SK-N-SH (cell line): ENCODE results near the gene MTR. TPM values are rescaled to one million over a fixed set of nuclear protein-coding genes. Genes with fewer than 3 reads are reported as not detected.

Experiments used
- CTCF ChIA-PET: fragments of 300-600, 350-600 bp; formaldehyde crosslinking; extraction: SDS; loops from one replicate; lab custom pipeline; 2021; lab: Yijun Ruan, JAX
- POLR2A ChIA-PET: fragments of 350-600 bp; sonication (Branson Sonifier 250); formaldehyde crosslinking; extraction: SDS; loops from one replicate; lab custom pipeline; 2020; ENCODE audit warnings: antibody characterized with exemption, inconsistent platforms; lab: Yijun Ruan, JAX
- DNase-seq: peaks from one replicate; pipeline ENCODE4 v3.0.0; 2012
- H2AFZ ChIP-seq: fragments of 200-600 bp; sonication (generic); 2 replicates; pipeline ENCODE4 v1.8.1; 2016; ENCODE audit warnings: antibody characterized with exemption, mild to moderate bottlenecking, low read depth
- H3F3A ChIP-seq: fragments of 200-600 bp; sonication (generic); replicated peaks from 2 replicates; pipeline ENCODE3; 2016; ENCODE audit warnings: antibody characterized with exemption, mild to moderate bottlenecking; ENCODE audit not compliant: insufficient read depth
- H3K27ac ChIP-seq, 2 experiments: fragments of 200-500 bp in 1 of 2; fragments of 200-600 bp in 1 of 2; sonication (Bioruptor generic) in 1 of 2; sonication (generic), shearing (Covaris generic) in 1 of 2; 2 replicates each; pipeline versions ENCODE4 v1.5.1 to v1.6.1; 2014 to 2016; ENCODE audit warnings: low read depth in 2 of 2, inconsistent platforms in 1 of 2, low read length in 1 of 2, mild to moderate bottlenecking in 1 of 2, mixed read lengths in 1 of 2
- H3K27me3 ChIP-seq: fragments of 200-600 bp; sonication (generic), shearing (Covaris generic); 2 replicates; pipeline ENCODE4 v1.6.1; 2016; ENCODE audit warnings: mixed run types; ENCODE audit not compliant: insufficient read depth
- H3K36me3 ChIP-seq, 2 experiments: fragments of 200-500 bp in 1 of 2; fragments of 200-600 bp in 1 of 2; sonication (Bioruptor generic) in 1 of 2; sonication (generic) in 1 of 2; replicated peaks in 1 of 2; 2 replicates each; pipeline versions ENCODE3 to v1.5.1; 2014 to 2016; ENCODE audit warnings: low read length in 1 of 2, mild to moderate bottlenecking in 1 of 2; ENCODE audit not compliant: insufficient read depth in 2 of 2, control insufficient read depth in 1 of 2
- H3K4me1 ChIP-seq, 2 experiments: fragments of 200-500 bp in 1 of 2; fragments of 200-600 bp in 1 of 2; sonication (Bioruptor generic) in 1 of 2; sonication (generic), shearing (Covaris generic) in 1 of 2; 2 replicates each; pipeline versions ENCODE4 v1.5.1 to v1.6.1; 2014 to 2016; ENCODE audit warnings: low read depth in 1 of 2, low read length in 1 of 2, mixed run types in 1 of 2; ENCODE audit not compliant: insufficient read depth in 2 of 2, control insufficient read depth in 1 of 2
- H3K4me2 ChIP-seq: fragments of 200-600 bp; sonication (generic), shearing (Covaris generic); 2 replicates; pipeline ENCODE4 v1.6.1; 2017; ENCODE audit warnings: mixed run types
- H3K4me3 ChIP-seq, 2 experiments: fragments of 200-500 bp in 1 of 2; fragments of 200-600 bp in 1 of 2; sonication (Bioruptor generic) in 1 of 2; sonication (generic), shearing (Covaris generic) in 1 of 2; 2 replicates each; pipeline versions ENCODE4 v1.5.1 to v1.8.1; 2014 to 2016; ENCODE audit warnings: low read depth in 2 of 2, inconsistent platforms in 1 of 2, low read length in 1 of 2, mild to moderate bottlenecking in 1 of 2, mixed read lengths in 1 of 2, moderate library complexity in 1 of 2
- H3K79me2 ChIP-seq: fragments of 200-600 bp; sonication (generic); 2 replicates; pipeline ENCODE4 v1.8.1; 2017; ENCODE audit warnings: mild to moderate bottlenecking; ENCODE audit not compliant: insufficient read depth
- H3K9ac ChIP-seq: fragments of 200-600 bp; sonication (generic); 2 replicates; pipeline ENCODE4 v1.6.1; 2017; ENCODE audit warnings: mixed run types
- H3K9me2 ChIP-seq: fragments of 200-600 bp; sonication (generic); 2 replicates; pipeline ENCODE4 v1.6.1; 2017; ENCODE audit warnings: mixed run types
- H3K9me3 ChIP-seq: fragments of 200-600 bp; sonication (generic); 2 replicates; pipeline ENCODE4 v1.6.1; 2017; ENCODE audit warnings: mixed run types, mild to moderate bottlenecking, moderate library complexity
- H4K20me1 ChIP-seq: fragments of 200-600 bp; sonication (generic); 2 replicates; pipeline ENCODE4 v1.6.1; 2017; ENCODE audit warnings: mild to moderate bottlenecking, mixed run types; ENCODE audit not compliant: insufficient read depth
- CHD2 ChIP-seq: fragments of 150-350 bp; IDR thresholded peaks from 2 replicates; pipeline ENCODE4 v1.6.1; 2018; ENCODE audit warnings: low read length; ENCODE audit not compliant: partially characterized antibody
- ELF1 ChIP-seq: IDR thresholded peaks from 2 replicates; pipeline ENCODE4 v1.4.0; 2012
- EP300 ChIP-seq, 2 experiments: IDR thresholded peaks; 2 replicates each; pipeline versions ENCODE4 v1.4.0 to v1.6.1; 2012; ENCODE audit warnings: borderline replicate concordance in 1 of 2, low read depth in 1 of 2, low read length in 1 of 2
- EZH2phosphoT487 ChIP-seq: fragments of 200-600 bp; sonication (generic); IDR thresholded peaks from 2 replicates; pipeline ENCODE4 v1.6.1; 2017; ENCODE audit warnings: low read depth, mixed run types, mild to moderate bottlenecking, antibody characterized with exemption, moderate library complexity, borderline replicate concordance
- FOXJ3 ChIP-seq: sonication (generic); formaldehyde crosslinking; IDR thresholded peaks from 2 replicates; pipeline ENCODE4 v1.5.1; 2020; ENCODE audit warnings: mild to moderate bottlenecking, missing genetic modification reagents
- FOXM1 ChIP-seq: IDR thresholded peaks from 2 replicates; pipeline ENCODE4 v1.4.0; 2012; ENCODE audit warnings: low read depth, mild to moderate bottlenecking
- MAX ChIP-seq: IDR thresholded peaks from 2 replicates; pipeline ENCODE4 v1.4.0; 2012; ENCODE audit warnings: low read depth
- MEF2A ChIP-seq: IDR thresholded peaks from 2 replicates; pipeline ENCODE4 v1.4.0; 2012; ENCODE audit warnings: low read depth, borderline replicate concordance
- NFIC ChIP-seq: IDR thresholded peaks from 2 replicates; pipeline ENCODE4 v1.4.0; 2012; ENCODE audit warnings: borderline replicate concordance
- NRF1 ChIP-seq: IDR thresholded peaks from 2 replicates; pipeline ENCODE4 v1.6.1; 2012; ENCODE audit warnings: low read depth, mild to moderate bottlenecking, low read length
- PBX3 ChIP-seq: IDR thresholded peaks from 2 replicates; pipeline ENCODE4; 2012
- POLR2AphosphoS5 ChIP-seq: IDR thresholded peaks from 2 replicates; pipeline ENCODE4 v1.6.1; 2012; ENCODE audit warnings: low read depth, low read length
- RCOR1 ChIP-seq: fragments of 150-350 bp; IDR thresholded peaks from 2 replicates; pipeline ENCODE4 v1.6.1; 2017; ENCODE audit warnings: antibody characterized with exemption, low read length
- RXRA ChIP-seq: IDR thresholded peaks from 2 replicates; pipeline ENCODE4 v1.4.0; 2012; ENCODE audit warnings: low read depth, mild to moderate bottlenecking, borderline replicate concordance
- SIN3A ChIP-seq: IDR thresholded peaks from 2 replicates; pipeline ENCODE4 v1.6.1; 2012; ENCODE audit warnings: low read depth, mild to moderate bottlenecking, low read length, moderate library complexity, borderline replicate concordance
- TCF12 ChIP-seq: IDR thresholded peaks from 2 replicates; pipeline ENCODE4 v1.4.0; 2012
- YY1 ChIP-seq: IDR thresholded peaks from 2 replicates; pipeline ENCODE4 v1.4.0; 2012; ENCODE audit warnings: low read depth, mild to moderate bottlenecking
- ZBTB33 ChIP-seq: IDR thresholded peaks from 2 replicates; pipeline ENCODE4 v1.4.0; 2012; ENCODE audit warnings: low read depth, borderline replicate concordance
- WGBS: methylation state at CpG from one replicate; pipeline ENCODE4 v1.1.6; 2017; ENCODE audit warnings: low lambda C conversion rate; 5-methylcytosine and 5-hydroxymethylcytosine counted together
- polyA plus RNA-seq, 3 experiments: library from polyadenylated mRNA; depleted of rRNA; stranded (reverse); fragments of >200 nt; gene quantifications; 2 replicates each; pipeline ENCODE4 v1.2.3, GENCODE V29; 2012

Gene MTR
- polyA plus RNA-seq, 1 of the 3 experiments (the other 2 are of a cell fraction) = 5.4 TPM

- Histone ChIP-seq H3K4me2 (no peak overlapping the region), H3K9me2 (no peaks in the 10 kb centered on the region), H3K27me3 (no peaks in the 10 kb centered on the region), H3F3A (no peaks in the 10 kb centered on the region), H3K9ac (no peak overlapping the region), H3K36me3 (peaks cover 12 to 62% of the 10 kb centered on the region in 2 experiments), H4K20me1 (no peaks in the 10 kb centered on the region), H3K4me3 (no peak overlapping the region), H3K27ac (no peak overlapping the region), H2AFZ (no peak overlapping the region), H3K9me3 (no peaks in the 10 kb centered on the region), H3K4me1 (peaks cover 0 to 42% of the 10 kb centered on the region in 2 experiments; a peak in 2 of 4 replicates), H3K79me2 (no peaks in the 10 kb centered on the region)
- ChIA-PET POLR2A (no interaction called here), CTCF (interaction anchor here (0.9 to 1.2 kb wide), 2 partner anchors 10 to 498 kb away, joined by 3 to 6 read pairs; no protein-coding TSS in a partner anchor)
- TF ChIP-seq ZBTB33 (no peak), FOXM1 (no peak), POLR2AphosphoS5 (no peak), RCOR1 (no peak), FOXJ3 (CRISPR knock-in tag) (no peak), RXRA (no peak), YY1 (no peak), EZH2phosphoT487 (no peak), MEF2A (no peak), MAX (no peak)
- no peak for DNase-seq
- WGBS = 88% methylated on average over 8 of the region's 8 CpGs
Measured at GRCh38 chr1:236888903-236889302, 93.8 kb downstream of the MTR start.

GRCh38 chr1:236890152-236891056 lies 95.3 kb downstream of the MTR start:
- no peaks in the 10 kb centered on the region for H3K27me3 ChIP-seq
- H2AFZ ChIP-seq = no peak overlapping the region
- no peaks in the 10 kb centered on the region for H3K9me2 ChIP-seq
- H3K9me3 ChIP-seq = no peaks in the 10 kb centered on the region
- CTCF ChIA-PET = no interaction called here
- H3K79me2 ChIP-seq = no peaks in the 10 kb centered on the region
- no peak overlapping the region for H3K4me2 ChIP-seq
- TF ChIP-seq EP300 (IDR thresholded peaks at IDR 0.05; ENCODE audit: borderline replicate concordance in 1 of 2, low read depth in 1 of 2, low read length in 1 of 2) (no peak), TCF12 (peak; percentile 71), FOXM1 (no peak), FOXJ3 (CRISPR knock-in tag) (no peak), PBX3 (peak; percentile 37; the same call in 1 of the 2 replicates), NRF1 (no peak), RCOR1 (no peak), NFIC (no peak), ELF1 (no peak), CHD2 (no peak), SIN3A (no peak)
- TF ChIP-seq, all 33 proteins: peak for 2
- Histone ChIP-seq H3K27ac (peak overlapping the region in 1 of 2 experiments; percentile 71; a peak in 2 of 4 replicates), H3F3A (no peaks in the 10 kb centered on the region), H3K4me3 (no peak overlapping the region), H3K4me1 (peaks cover 0 to 56% of the 10 kb centered on the region in 2 experiments; a peak in 2 of 4 replicates), H4K20me1 (no peaks in the 10 kb centered on the region), H3K36me3 (peaks cover 23 to 70% of the 10 kb centered on the region in 2 experiments), H3K9ac (no peak overlapping the region)
- 88% methylated on average over 19 of the region's 24 CpGs for WGBS
- POLR2A ChIA-PET = no interaction called here
- DNase-seq = no peak
